GM23338 (cell line): ENCODE results near the gene UBC.
"Not testable (repeated sequence)": the region's sequence is repeated elsewhere in the genome, so short reads cannot be mapped to it uniquely, and the experiment has no call there.

Experiments used
- CREB1 ChIP-seq: fragments of 250-450 bp; sonication (Bioruptor Pico); IDR thresholded peaks from 2 replicates; pipeline ENCODE4 v1.5.0; 2020; ENCODE audit warnings: low read depth, mild to moderate bottlenecking, moderate library complexity
- REST ChIP-seq: IDR thresholded peaks from one replicate; pipeline ENCODE4 v1.6.1; 2018; ENCODE audit warnings: antibody characterized with exemption; ENCODE audit not compliant: unreplicated experiment
- TF ChIP-seq, protein P1 (sequence below), 2 experiments: fragments of 200-600 bp in 1 of 2; sonication (generic) in 1 of 2; conservative IDR thresholded peaks; 2 replicates each; pipeline versions ENCODE4 v1.5.1 to v1.6.1; 2016 to 2017; ENCODE audit warnings: antibody characterized with exemption in 2 of 2, low read depth in 2 of 2, mild to moderate bottlenecking in 2 of 2, moderate library complexity in 1 of 2

GRCh38 chr12:124911521-124911920 lies 2.9 kb downstream of the UBC start:
- TF ChIP-seq, protein P1, sequence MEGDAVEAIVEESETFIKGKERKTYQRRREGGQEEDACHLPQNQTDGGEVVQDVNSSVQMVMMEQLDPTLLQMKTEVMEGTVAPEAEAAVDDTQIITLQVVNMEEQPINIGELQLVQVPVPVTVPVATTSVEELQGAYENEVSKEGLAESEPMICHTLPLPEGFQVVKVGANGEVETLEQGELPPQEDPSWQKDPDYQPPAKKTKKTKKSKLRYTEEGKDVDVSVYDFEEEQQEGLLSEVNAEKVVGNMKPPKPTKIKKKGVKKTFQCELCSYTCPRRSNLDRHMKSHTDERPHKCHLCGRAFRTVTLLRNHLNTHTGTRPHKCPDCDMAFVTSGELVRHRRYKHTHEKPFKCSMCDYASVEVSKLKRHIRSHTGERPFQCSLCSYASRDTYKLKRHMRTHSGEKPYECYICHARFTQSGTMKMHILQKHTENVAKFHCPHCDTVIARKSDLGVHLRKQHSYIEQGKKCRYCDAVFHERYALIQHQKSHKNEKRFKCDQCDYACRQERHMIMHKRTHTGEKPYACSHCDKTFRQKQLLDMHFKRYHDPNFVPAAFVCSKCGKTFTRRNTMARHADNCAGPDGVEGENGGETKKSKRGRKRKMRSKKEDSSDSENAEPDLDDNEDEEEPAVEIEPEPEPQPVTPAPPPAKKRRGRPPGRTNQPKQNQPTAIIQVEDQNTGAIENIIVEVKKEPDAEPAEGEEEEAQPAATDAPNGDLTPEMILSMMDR (conservative IDR thresholded peaks at IDR 0.05; ENCODE audit: low read depth in 2 of 2) = not testable (repeated sequence)
- not testable (repeated sequence) for TF ChIP-seq REST; CREB1 (CRISPR knock-in tag)
